OCI-LY7 (cell line): Measurements from ENCODE around the gene SNF8. TPM values are rescaled to one million over a fixed set of nuclear protein-coding genes. Genes with fewer than 3 reads are reported as not detected.

ENCODE experiments used
- BruUV-seq: library from RNA; stranded (reverse); fragments of 400-500 nt; replicated peaks from 2 replicates; lab custom pipeline; 2021; lab: Mats Ljungman, UMichigan
- CTCF ChIA-PET: fragments of 300-600 bp; sonication (Branson Sonifier 250); formaldehyde crosslinking; loops from one replicate; lab custom pipeline; 2022; ENCODE audit warnings: antibody characterized with exemption; ENCODE audit not compliant: unreplicated experiment; lab: Charles Lee
- POLR2A ChIA-PET: fragments of 300-600 bp; sonication (Branson Sonifier 250); formaldehyde crosslinking; loops from one replicate; lab custom pipeline; 2022; ENCODE audit warnings: antibody characterized with exemption; lab: Charles Lee
- DNase-seq: peaks from one replicate; pipeline ENCODE4 v3.0.0-alpha.2; 2015; ENCODE audit warnings: low spot score
- H2AFZ ChIP-seq: fragments of 200-600 bp; sonication (generic), shearing (Covaris generic); 2 replicates; pipeline ENCODE4 v1.6.1; 2014; ENCODE audit warnings: mild to moderate bottlenecking, antibody characterized with exemption, low read length, moderate library complexity
- H3K27ac ChIP-seq: fragments of 200-600 bp; sonication (generic); 2 replicates; pipeline ENCODE4 v1.5.1; 2014; ENCODE audit warnings: mixed run types, low read depth, mild to moderate bottlenecking, moderate library complexity, low read length, inconsistent platforms; ENCODE audit not compliant: poor library complexity, severe bottlenecking
- H3K36me3 ChIP-seq: fragments of 200-600 bp; sonication (generic); 2 replicates; pipeline ENCODE4 v1.6.1; 2014; ENCODE audit warnings: mild to moderate bottlenecking, antibody characterized with exemption, low read length, moderate library complexity, mixed read lengths; ENCODE audit not compliant: insufficient read depth
- H3K4me1 ChIP-seq: fragments of 200-600 bp; sonication (generic); 2 replicates; pipeline ENCODE4 v1.5.1; 2014; ENCODE audit warnings: mild to moderate bottlenecking, low read length; ENCODE audit not compliant: insufficient read depth, poor library complexity, severe bottlenecking
- H3K4me2 ChIP-seq: fragments of 200-600 bp; sonication (generic); 2 replicates; pipeline ENCODE4 v1.6.1; 2014; ENCODE audit warnings: mild to moderate bottlenecking, low read length
- H3K4me3 ChIP-seq: fragments of 200-600 bp; sonication (generic); 2 replicates; pipeline ENCODE4 v1.5.1; 2014; ENCODE audit warnings: mild to moderate bottlenecking, low read depth, low read length; ENCODE audit not compliant: poor library complexity, severe bottlenecking
- H3K79me2 ChIP-seq: fragments of 200-600 bp; sonication (generic); 2 replicates; pipeline ENCODE4 v1.6.1; 2016; ENCODE audit warnings: low read depth, mild to moderate bottlenecking, low read length, moderate library complexity, mixed read lengths; ENCODE audit not compliant: insufficient read depth
- H3K9me2 ChIP-seq: fragments of 200-600 bp; sonication (generic); 2 replicates; pipeline ENCODE4 v1.6.1; 2016; ENCODE audit warnings: mild to moderate bottlenecking, low read length, mixed read lengths; ENCODE audit not compliant: insufficient read depth
- H3K9me3 ChIP-seq: fragments of 200-600 bp; sonication (generic); 2 replicates; pipeline ENCODE4 v1.6.1; 2014; ENCODE audit warnings: mild to moderate bottlenecking, mixed run types, low read length, mixed read lengths
- H4K20me1 ChIP-seq: fragments of 200-600 bp; sonication (generic); 2 replicates; pipeline ENCODE4 v1.6.1; 2014; ENCODE audit warnings: mild to moderate bottlenecking, antibody characterized with exemption, low read length, moderate library complexity, mixed read lengths; ENCODE audit not compliant: insufficient read depth
- CTCF ChIP-seq: fragments of 200-600 bp; sonication (generic); conservative IDR thresholded peaks from 2 replicates; pipeline ENCODE4 v1.5.1; 2014; ENCODE audit warnings: mild to moderate bottlenecking, antibody characterized with exemption, low read length, moderate library complexity, mixed read lengths
- EZH2phosphoT487 ChIP-seq: fragments of 200-600 bp; sonication (generic); IDR thresholded peaks from 2 replicates; pipeline ENCODE4 v1.6.1; 2018; ENCODE audit warnings: low read depth, borderline replicate concordance, mild to moderate bottlenecking, mixed run types, antibody characterized with exemption, low read length, moderate library complexity, mixed read lengths
- intact Hi-C: fragments of 100-400 bp; cut with micrococcal nuclease; formaldehyde crosslinking; loops from one replicate; pipeline ENCODE4 v1.10.0; 2022; ENCODE audit not compliant: unreplicated experiment
- total RNA-seq, 2 experiments: library from RNA; depleted of rRNA in 1 of 2; stranded (reverse); fragments of >200 nt in 1 of 2; shearing (Covaris generic) in 1 of 2; gene quantifications; 2 replicates each; pipeline ENCODE4 v1.2.3, GENCODE V29; 2014 to 2022

The SNF8 gene
- total RNA-seq, 2 experiments from 2014 or later = 45.8 to 92.2 TPM

GRCh38 chr17:48901241-48901640, 43.4 kb downstream of the SNF8 start:
- Histone ChIP-seq H3K36me3 (peaks cover 22% of the 10 kb centered on the region), H3K4me3 (no peak overlapping the region), H3K79me2 (no peaks in the 10 kb centered on the region), H3K4me2 (no peak overlapping the region), H3K27ac (no peak overlapping the region), H3K4me1 (no peaks in the 10 kb centered on the region), H3K9me3 (no peaks in the 10 kb centered on the region), H2AFZ (no peak overlapping the region), H3K9me2 (no peaks in the 10 kb centered on the region), H4K20me1 (no peaks in the 10 kb centered on the region)
- ChIA-PET POLR2A (interaction anchor here (0.6 to 1.5 kb wide), 2 partner anchors 9 to 346 kb away, joined by 5 read pairs; partner anchors contain the start of gene ATP5MC1), CTCF (no interaction called here)
- no TSS peak for BruUV-seq
- no peak for DNase-seq
- no peak for TF ChIP-seq EZH2phosphoT487
- no peak for TF ChIP-seq CTCF
- intact Hi-C loops = no loop called here

GRCh38 chr17:48894886-48895285, 49.8 kb downstream of the SNF8 start:
- no TSS peak for BruUV-seq
- Histone ChIP-seq H3K79me2 (peaks cover 25% of the 10 kb centered on the region), H3K9me2 (no peaks in the 10 kb centered on the region), H3K27ac (no peak overlapping the region), H3K36me3 (peaks cover 44% of the 10 kb centered on the region), H3K9me3 (no peaks in the 10 kb centered on the region), H3K4me1 (peaks cover 19% of the 10 kb centered on the region), H3K4me3 (no peak overlapping the region), H2AFZ (no peak overlapping the region), H3K4me2 (no peak overlapping the region), H4K20me1 (no peaks in the 10 kb centered on the region)
- TF ChIP-seq EZH2phosphoT487 = no peak
- no peak for TF ChIP-seq CTCF
- intact Hi-C loops = no loop called here
- no peak for DNase-seq
- POLR2A ChIA-PET = interaction anchor here (1.5 to 2.6 kb wide), 2 partner anchors 10 to 13 kb away, joined by 7 to 14 read pairs; partner anchors contain the start of gene UBE2Z
- CTCF ChIA-PET = no interaction called here
